Measurements from ENCODE around the gene DENND10.
"Not testable (repeated sequence)": the region's sequence is repeated elsewhere in the genome, so short reads cannot be mapped to it uniquely, and the experiment has no call there.

The DENND10 gene

GRCh38 chr10:119133949-119134348 lies 30.0 kb downstream of the DENND10 start:
- DNase-seq = peak; percentile 89

GRCh38 chr10:119135513-119135881 lies 31.6 kb downstream of the DENND10 start:
- peak; percentile 91 for DNase-seq

- DNase-seq = no peak
Observed at GRCh38 chr10:119136084-119136483, 32.2 kb downstream of the DENND10 start.

GRCh38 chr10:119137878-119138277 lies 34.0 kb downstream of the DENND10 start:
- DNase-seq = not testable (repeated sequence)

- peak; percentile 19 for DNase-seq
Observed at GRCh38 chr10:119138346-119139306, 34.7 kb downstream of the DENND10 start.

- DNase-seq = peak; percentile 30
Observed at GRCh38 chr10:119139464-119140067, 35.7 kb downstream of the DENND10 start.

GRCh38 chr10:119140603-119141245 lies 36.8 kb downstream of the DENND10 start:
- DNase-seq = no peak

GRCh38 chr10:119143657-119144056 lies 39.7 kb downstream of the DENND10 start:
- DNase-seq = no peak

- DNase-seq = no peak
Observed at GRCh38 chr10:119149157-119149556, 45.2 kb downstream of the DENND10 start.

- DNase-seq = no peak
Observed at GRCh38 chr10:119149729-119150128, 45.8 kb downstream of the DENND10 start.

- not testable (repeated sequence) for DNase-seq
Observed at GRCh38 chr10:119151601-119152000, 47.7 kb downstream of the DENND10 start.

- DNase-seq = no peak
Observed at GRCh38 chr10:119153041-119153440, 49.1 kb downstream of the DENND10 start.

- no peak for DNase-seq
Observed at GRCh38 chr10:119153661-119154060, 49.7 kb downstream of the DENND10 start.

- DNase-seq = no peak
Observed at GRCh38 chr10:119159332-119159731, 55.4 kb downstream of the DENND10 start.

GRCh38 chr10:119161680-119162451 lies 58.0 kb downstream of the DENND10 start:
- DNase-seq = no peak

GRCh38 chr10:119162452-119163092 lies 58.7 kb downstream of the DENND10 start:
- no peak for DNase-seq

- DNase-seq = peak; percentile 79
Observed at GRCh38 chr10:119165171-119166117, 61.5 kb downstream of the DENND10 start, which contains the start of gene SFXN4. Gene SFXN4 (minus strand): TSS chr10:119165714. CDS start chr10:119165647, 67 bp downstream.

- no peak for DNase-seq
Observed at GRCh38 chr10:119166118-119166500, 62.2 kb downstream of the DENND10 start.

GRCh38 chr10:119166564-119166963 lies 62.7 kb downstream of the DENND10 start:
- DNase-seq = peak; percentile 42

- DNase-seq = no peak
Observed at GRCh38 chr10:119167041-119167440, 63.1 kb downstream of the DENND10 start.

- no peak for DNase-seq
Observed at GRCh38 chr10:119174109-119174508, 70.2 kb downstream of the DENND10 start.

Data from inflammatory macrophage treated with lipopolysaccharide for 4 hours (primary cell).